HG03060 (cell line): ENCODE measurements around the gene DNAJA2.
A peak's percentile ranks its signal among the peaks of the same experiment; 100 is the strongest.

Source experiments
- ATAC-seq: cut with Tn5 transposase; IDR thresholded peaks from one replicate; pipeline ENCODE4 v1.9.1; 2021; ENCODE audit warnings: low read depth, moderate number of reproducible peaks; ENCODE audit not compliant: unreplicated experiment

The DNAJA2 gene

DNA sequence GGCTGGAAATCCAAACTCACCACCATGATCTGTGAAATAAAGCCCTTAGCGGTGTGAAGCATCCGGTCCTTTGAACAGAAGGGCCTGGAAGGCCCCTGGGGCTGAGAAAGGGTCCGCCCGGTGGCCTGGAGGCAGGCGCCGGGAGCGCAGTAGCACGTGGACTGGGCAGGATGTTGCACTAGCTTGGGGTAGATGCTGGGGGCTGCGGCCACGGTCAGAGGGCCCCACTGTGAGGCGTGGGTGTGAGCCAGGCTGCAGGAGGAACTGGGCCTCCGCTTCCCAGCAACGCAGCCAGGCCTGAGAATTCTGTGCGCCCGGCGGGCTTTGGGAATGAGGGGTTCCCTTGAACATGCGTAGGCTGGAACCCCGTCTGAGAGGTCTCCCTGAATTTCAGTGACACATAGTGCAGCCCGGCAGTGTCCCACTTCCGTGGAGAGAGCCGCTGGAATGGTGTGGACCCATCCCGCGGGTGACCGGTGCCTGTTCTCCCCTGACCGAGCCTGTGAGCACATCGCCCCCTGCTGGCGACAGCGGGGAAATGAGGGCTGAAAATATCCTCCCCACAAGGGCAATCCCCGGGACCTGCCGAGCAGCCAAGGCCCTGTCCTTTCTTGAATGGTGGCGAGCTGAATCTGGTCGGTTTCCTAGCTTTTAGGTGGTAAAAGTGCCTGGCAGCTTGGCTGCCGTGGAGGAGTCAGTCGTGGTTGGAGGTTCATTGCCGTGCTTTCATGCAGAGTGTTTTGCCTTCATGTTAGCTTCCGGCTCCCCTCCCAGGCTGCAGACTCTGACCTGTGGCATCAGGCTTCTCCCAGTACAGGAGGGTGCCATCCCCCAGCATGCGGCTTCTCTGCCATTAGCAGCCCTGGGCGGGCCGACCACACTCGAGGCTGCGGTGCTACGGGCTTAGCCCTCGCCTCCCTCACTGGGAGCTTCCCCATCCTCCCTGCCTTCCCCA is 43.8 kb downstream of the DNAJA2 start:
- ATAC-seq, result no peak

GRCh38 chr16:46928811-46929210 is 44.7 kb downstream of the DNAJA2 start:
- no peak for ATAC-seq

GRCh38 chr16:46927273-46927672 is 46.2 kb downstream of the DNAJA2 start:
- ATAC-seq, result no peak

- no peak for ATAC-seq
These were observed 46.8 kb downstream of the DNAJA2 start for GRCh38 chr16:46926470-46927225.

DNA sequence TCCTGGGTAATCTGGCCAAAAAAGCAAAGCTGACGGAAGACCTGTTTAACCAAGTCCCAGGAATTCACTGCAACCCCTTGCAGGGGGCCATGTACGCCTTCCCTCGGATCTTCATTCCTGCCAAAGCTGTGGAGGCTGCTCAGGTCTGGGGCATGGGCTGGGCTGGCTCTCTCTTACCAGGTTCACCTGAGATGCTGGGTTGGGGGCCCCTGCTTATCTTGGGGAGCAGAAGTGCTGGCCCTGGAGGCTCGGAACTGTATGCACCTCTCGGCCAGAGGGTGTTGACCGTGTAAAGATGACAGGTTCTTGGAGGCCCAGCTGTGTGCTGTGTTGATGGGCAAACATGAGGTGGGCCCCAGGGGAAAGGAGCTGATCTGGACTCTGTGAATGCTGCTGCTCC is 49.1 kb downstream of the DNAJA2 start:
- ATAC-seq, result no peak

GRCh38 chr16:46923513-46924295 is 49.8 kb downstream of the DNAJA2 start:
- ATAC-seq, result no peak

DNA sequence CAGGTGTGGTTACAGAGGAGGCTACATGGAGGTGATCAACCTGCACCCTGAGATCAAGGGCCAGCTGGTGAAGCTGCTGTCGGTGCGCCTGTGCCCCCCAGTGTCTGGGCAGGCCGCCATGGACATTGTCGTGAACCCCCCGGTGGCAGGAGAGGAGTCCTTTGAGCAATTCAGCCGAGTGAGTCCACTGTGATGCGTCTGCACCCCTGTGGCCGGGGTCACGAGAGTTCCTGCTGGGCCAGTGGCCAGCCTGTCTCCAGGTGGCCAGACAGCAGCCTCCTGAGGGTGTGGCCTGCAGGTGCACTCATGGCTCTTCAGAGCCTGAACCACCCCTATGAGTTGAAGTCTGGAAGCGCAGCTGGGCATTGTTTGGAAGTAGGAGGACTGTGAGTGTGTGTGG is 51.2 kb downstream of the DNAJA2 start:
- ATAC-seq, result no peak

DNA sequence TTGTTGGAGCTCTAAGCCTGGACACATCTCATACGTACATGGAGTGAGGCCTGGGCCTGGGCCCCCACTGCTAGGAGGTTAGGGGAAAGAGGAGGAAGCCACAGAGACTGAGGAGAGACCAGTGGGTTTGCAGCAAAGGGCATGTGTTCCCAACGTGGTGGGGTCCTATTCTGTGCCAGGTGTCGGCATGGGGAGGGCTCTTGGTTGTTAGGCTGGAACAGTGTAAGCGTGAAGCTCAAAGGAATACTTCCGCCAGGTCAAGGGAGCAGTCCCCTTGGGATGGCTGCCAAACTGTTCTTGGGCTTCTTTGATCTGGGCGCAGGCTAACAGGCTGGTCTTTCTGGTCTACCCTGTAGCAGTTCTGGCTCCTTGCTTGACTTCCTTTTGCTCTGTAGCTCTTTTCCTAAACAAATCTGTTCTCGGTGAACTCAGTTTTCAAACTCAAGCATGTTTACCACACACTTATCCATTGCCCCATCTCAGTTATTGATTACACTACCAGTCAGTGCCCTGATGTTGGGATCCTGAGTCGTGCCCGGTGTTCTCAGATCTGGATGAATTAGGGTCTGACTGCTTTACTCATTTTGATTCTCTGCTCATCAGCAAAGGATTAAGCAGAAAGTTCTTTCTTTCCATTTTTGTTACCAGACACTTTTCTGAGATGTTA is 52.9 kb downstream of the DNAJA2 start:
- no peak for ATAC-seq

- ATAC-seq, result peak; percentile 94
These were observed 54.3 kb downstream of the DNAJA2 start for GRCh38 chr16:46918905-46919792.

DNA sequence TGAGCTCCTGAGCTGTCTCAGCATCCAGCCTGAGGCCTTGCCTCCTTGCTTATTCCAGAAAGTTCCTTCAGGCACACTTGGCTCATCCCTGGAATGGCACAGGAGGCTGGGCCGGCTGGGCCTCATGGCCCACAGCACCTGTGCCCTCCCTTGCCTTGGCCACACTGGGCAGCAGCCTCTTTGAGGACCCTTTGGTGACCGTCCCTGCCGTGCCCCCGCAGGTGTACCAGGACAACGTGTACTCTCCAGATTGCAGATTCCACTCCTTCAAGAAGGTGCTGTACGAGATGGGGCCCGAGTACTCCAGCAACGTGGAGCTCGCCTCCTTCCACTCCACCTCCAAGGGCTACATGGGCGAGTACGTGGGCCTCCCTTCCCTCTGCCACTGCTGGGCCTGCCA is 55.1 kb downstream of the DNAJA2 start:
- ATAC-seq, result no peak

GRCh38 chr16:46916980-46917379 is 56.5 kb downstream of the DNAJA2 start:
- ATAC-seq, result no peak

DNA sequence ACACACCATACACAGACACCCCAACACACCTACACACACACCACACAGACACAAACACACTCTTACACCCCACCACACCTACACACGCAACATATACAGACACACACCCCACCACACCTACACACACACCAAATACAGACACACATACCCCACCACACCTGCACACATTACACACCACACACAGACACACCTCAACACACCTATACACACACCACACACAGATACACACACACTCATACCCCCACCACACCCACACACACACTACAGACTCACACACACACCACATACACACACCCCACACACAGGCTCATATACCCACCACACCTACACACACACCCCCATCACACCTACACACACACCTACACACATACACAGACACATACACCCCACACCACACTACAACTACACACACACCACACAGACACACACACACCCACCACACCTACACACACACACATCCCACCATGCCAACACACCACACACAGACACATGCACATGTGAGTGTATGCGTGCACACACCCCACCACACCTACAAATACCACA is 57.9 kb downstream of the DNAJA2 start:
- no peak for ATAC-seq

DNA sequence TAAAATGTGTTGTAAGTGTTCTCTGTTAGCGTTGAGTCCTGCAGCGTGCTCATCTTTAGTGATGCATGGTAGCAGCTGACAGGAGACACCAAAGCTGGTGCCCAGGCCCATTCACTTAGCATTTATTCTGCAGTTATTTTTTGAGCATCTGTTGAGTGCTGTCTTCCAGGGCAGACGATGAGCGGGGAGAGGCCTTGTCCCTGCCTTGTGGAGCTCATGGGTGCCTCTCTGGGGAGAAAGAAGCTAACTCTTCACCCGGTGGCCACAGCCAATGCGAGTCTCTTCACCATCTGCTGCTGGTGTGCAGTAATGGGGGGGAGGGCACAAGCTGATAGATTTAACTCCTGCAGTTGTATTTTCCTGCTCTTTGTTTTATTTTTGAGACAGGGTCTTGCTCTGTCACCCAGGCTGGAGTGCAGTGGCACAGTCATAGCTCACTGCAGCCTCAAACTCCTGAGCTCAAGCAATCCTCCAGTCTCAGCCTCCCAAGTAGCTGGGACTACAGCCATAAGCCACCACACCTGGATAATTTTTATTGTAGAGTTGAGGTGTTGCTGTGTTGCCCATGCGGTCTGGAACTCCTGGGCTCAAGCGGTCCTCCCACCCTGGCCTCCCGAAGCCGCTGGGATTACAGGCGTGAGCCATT is 58.8 kb downstream of the DNAJA2 start:
- no peak for ATAC-seq

DNA sequence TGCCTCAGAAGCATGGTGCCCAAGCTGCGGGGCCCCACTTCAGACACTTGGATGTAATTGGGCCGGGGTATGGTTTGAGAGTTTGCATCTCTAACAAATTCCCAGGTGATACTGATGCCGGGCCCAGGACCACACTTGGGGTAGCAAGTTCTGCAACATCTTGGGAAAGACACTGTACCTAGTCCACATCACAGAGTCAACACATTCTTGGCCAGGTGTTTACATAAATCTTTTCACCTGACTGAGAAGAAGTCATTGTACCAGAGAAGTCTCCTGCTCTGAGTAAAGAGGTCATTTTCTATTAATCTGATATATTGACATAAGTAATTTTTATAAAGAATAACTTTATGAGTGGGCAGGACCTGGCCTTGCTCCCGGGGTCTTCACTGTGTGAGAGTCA is 61.8 kb downstream of the DNAJA2 start:
- no peak for ATAC-seq

GRCh38 chr16:46911038-46911437 is 62.4 kb downstream of the DNAJA2 start:
- peak; percentile 69 for ATAC-seq

DNA sequence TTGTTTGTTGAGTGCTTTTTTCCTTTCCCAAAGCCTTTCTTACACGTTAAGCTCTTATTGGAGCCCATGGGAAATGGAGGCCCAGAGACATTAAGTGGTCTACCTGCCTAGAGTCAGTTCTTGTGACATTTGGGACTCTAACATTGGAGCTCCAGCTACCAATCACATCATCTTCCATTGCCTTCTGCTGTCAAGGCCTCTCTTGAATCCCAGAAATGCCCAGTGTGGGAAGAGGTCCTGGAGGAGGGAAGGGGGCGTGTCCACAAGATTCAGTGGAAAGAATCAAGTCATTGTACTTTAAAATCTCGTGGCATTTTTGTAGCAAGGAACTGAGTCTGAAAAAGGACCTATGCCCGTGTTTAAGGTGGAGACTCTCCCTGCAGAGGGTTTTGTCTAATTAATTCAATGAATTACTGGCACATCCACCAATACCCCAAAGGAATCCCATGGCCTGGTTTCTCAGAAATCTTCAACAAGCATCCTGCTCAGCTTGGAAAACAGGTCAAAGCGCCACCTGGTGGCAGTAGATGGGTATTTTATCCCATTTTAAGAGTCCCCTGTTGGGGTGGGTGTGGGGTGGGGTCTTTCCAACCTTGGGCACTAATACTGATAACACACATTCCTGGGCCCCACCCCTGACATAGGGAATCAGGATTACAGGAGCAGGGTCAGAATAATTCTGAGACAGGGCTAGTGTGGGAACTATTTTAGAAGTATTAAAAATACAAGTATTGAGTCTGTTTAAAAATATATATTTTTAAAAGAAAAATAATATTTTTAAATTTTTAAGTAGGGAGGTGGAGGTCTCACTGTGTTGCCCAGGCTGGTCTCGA is 64.7 kb downstream of the DNAJA2 start:
- ATAC-seq, result no peak

DNA sequence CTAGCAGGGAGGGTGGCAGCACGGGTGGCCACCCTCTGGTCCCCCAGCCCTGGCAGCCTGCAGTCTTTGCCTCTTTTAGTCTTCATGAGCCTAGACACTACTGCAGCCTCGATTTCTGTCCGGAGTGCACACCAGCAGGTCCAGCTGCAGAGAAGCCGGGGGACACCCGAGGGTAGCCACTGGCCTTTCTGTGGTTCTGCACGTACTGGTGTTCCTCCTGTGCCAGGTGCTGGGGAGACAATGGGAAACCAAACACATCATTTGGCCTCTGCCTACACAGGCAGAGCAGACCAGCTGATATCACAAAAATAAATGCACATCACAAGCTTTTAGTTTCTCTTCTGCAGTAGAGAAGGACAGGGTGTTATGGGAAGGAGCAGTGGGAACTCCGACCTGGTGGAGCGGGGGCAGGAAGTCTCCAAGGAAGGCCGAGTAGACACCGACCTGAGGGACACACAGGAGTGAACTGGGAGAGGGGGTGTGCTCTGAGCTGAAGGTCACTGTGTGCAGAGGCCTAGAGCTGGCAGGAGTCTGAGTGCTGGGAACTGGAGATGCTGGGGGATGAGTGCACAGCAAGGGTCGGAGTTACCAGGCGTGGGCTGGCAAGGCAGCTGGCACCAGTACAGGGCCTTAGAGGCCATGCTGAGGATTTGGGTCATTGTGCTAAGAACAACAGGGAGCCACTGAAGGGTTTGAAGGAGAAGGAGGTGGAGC is 66.3 kb downstream of the DNAJA2 start:
- no peak for ATAC-seq
